GM23338 (cell line): ENCODE results near the gene HDAC8. TPM values are rescaled to one million over a fixed set of nuclear protein-coding genes. Genes with fewer than 3 reads are reported as not detected.

Source experiments
- ATAC-seq: fragments of 200-7000 bp; cut with Tn5 transposase; 3 replicates; pipeline ENCODE4 v1.9.1; 2020
- DNase-seq: peaks from one replicate; pipeline ENCODE4 v3.0.0-alpha.2; 2015; ENCODE audit warnings: low spot score
- H2AFZ ChIP-seq: fragments of 200-600 bp; sonication (generic); 2 replicates; pipeline ENCODE4 v1.8.0; 2016; ENCODE audit warnings: antibody characterized with exemption, mild to moderate bottlenecking, moderate library complexity
- H3F3A ChIP-seq: fragments of 200-600 bp; sonication (generic); replicated peaks from 2 replicates; pipeline ENCODE4 v1.8.0; 2017; ENCODE audit warnings: antibody characterized with exemption, mixed run types, low read depth
- H3K27ac ChIP-seq: fragments of 200-600 bp; sonication (generic); 2 replicates; pipeline ENCODE4 v1.6.1; 2016; ENCODE audit warnings: low read depth
- H3K27me3 ChIP-seq: fragments of 200-600 bp; sonication (generic); 2 replicates; pipeline ENCODE4 v1.8.0; 2016; ENCODE audit warnings: mild to moderate bottlenecking, mixed run types, moderate library complexity; ENCODE audit not compliant: insufficient read depth
- H3K36me3 ChIP-seq: fragments of 200-600 bp; sonication (generic); 2 replicates; pipeline ENCODE4 v1.8.0; 2016; ENCODE audit warnings: mild to moderate bottlenecking; ENCODE audit not compliant: insufficient read depth
- H3K4me1 ChIP-seq: fragments of 200-600 bp; sonication (generic); 2 replicates; pipeline ENCODE4 v1.8.0; 2016; ENCODE audit warnings: mild to moderate bottlenecking, moderate library complexity; ENCODE audit not compliant: insufficient read depth
- H3K4me2 ChIP-seq: fragments of 200-600 bp; sonication (generic); 2 replicates; pipeline ENCODE4 v1.7.1; 2017; ENCODE audit warnings: mixed run types
- H3K4me3 ChIP-seq: fragments of 200-600 bp; sonication (generic); 2 replicates; pipeline ENCODE4 v1.6.1; 2016; ENCODE audit warnings: mixed run types
- H3K79me2 ChIP-seq: fragments of 200-600 bp; sonication (generic); replicated peaks from 2 replicates; pipeline ENCODE4 v1.8.0; 2017; ENCODE audit warnings: mild to moderate bottlenecking; ENCODE audit not compliant: insufficient read depth
- H3K9me2 ChIP-seq: fragments of 200-600 bp; sonication (generic); 2 replicates; pipeline ENCODE4 v1.8.0; 2017; ENCODE audit not compliant: insufficient read depth
- H4K20me1 ChIP-seq: fragments of 200-600 bp; sonication (generic); replicated peaks from 2 replicates; pipeline ENCODE4 v1.8.0; 2017; ENCODE audit warnings: mild to moderate bottlenecking; ENCODE audit not compliant: insufficient read depth
- H3K27ac Mint-ChIP-seq: 2 replicates; pipeline ENCODE4 v1.8.0; 2020; ENCODE audit warnings: inconsistent platforms, mild to moderate bottlenecking, moderate library complexity, mixed read lengths
- H3K27me3 Mint-ChIP-seq: 3 replicates; pipeline ENCODE4 v1.8.0; 2022; ENCODE audit warnings: low read depth, mild to moderate bottlenecking, moderate library complexity, mixed read lengths, inconsistent platforms; ENCODE audit not compliant: insufficient read depth, poor library complexity
- H3K36me3 Mint-ChIP-seq: 3 replicates; pipeline ENCODE4 v1.8.0; 2021; ENCODE audit warnings: low read depth, mild to moderate bottlenecking, inconsistent platforms, moderate library complexity, mixed read lengths
- H3K4me1 Mint-ChIP-seq: 3 replicates; pipeline ENCODE4 v1.8.0; 2020; ENCODE audit warnings: mild to moderate bottlenecking, inconsistent platforms, mixed read lengths
- H3K4me3 Mint-ChIP-seq: 3 replicates; pipeline ENCODE4 v1.8.0; 2021; ENCODE audit warnings: moderate library complexity, mild to moderate bottlenecking, inconsistent platforms, mixed read lengths
- H3K9me3 Mint-ChIP-seq: 3 replicates; pipeline ENCODE4 v1.8.0; 2020; ENCODE audit warnings: moderate library complexity, mild to moderate bottlenecking, inconsistent platforms, mixed read lengths
- CREB1 ChIP-seq: fragments of 250-450 bp; sonication (Bioruptor Pico); IDR thresholded peaks from 2 replicates; pipeline ENCODE4 v1.5.0; 2020; ENCODE audit warnings: low read depth, mild to moderate bottlenecking, moderate library complexity
- CTCF ChIP-seq, 2 experiments: fragments of 200-600 bp in 1 of 2; sonication (generic) in 1 of 2; conservative IDR thresholded peaks; 2 replicates each; pipeline versions ENCODE4 v1.5.1 to v1.6.1; 2016 to 2017; ENCODE audit warnings: antibody characterized with exemption in 2 of 2, low read depth in 2 of 2, mild to moderate bottlenecking in 2 of 2, moderate library complexity in 1 of 2
- ETS1 ChIP-seq: IDR thresholded peaks from 2 replicates; pipeline ENCODE4 v1.6.1; 2016; ENCODE audit warnings: antibody characterized with exemption
- EZH2 ChIP-seq: fragments of 200-600 bp; sonication (generic); IDR thresholded peaks from one replicate; pipeline ENCODE4 v1.8.0; 2017; ENCODE audit warnings: antibody characterized with exemption, mild to moderate bottlenecking, low read depth; ENCODE audit not compliant: unreplicated experiment
- EZH2phosphoT487 ChIP-seq: fragments of 200-600 bp; sonication (generic); IDR thresholded peaks from one replicate; pipeline ENCODE4 v1.8.1; 2018; ENCODE audit warnings: antibody characterized with exemption; ENCODE audit not compliant: unreplicated experiment
- JUNB ChIP-seq: IDR thresholded peaks from one replicate; pipeline ENCODE4 v1.6.1; 2016; ENCODE audit warnings: antibody characterized with exemption; ENCODE audit not compliant: unreplicated experiment
- NANOG ChIP-seq: IDR thresholded peaks from 2 replicates; pipeline ENCODE4 v1.6.1; 2016; ENCODE audit warnings: antibody characterized with exemption, borderline replicate concordance
- POLR2AphosphoS5 ChIP-seq: IDR thresholded peaks from 2 replicates; pipeline ENCODE4 v1.6.1; 2016; ENCODE audit warnings: antibody characterized with exemption, low read depth
- REST ChIP-seq: IDR thresholded peaks from one replicate; pipeline ENCODE4 v1.6.1; 2018; ENCODE audit warnings: antibody characterized with exemption; ENCODE audit not compliant: unreplicated experiment
- STAT1 ChIP-seq: IDR thresholded peaks from one replicate; pipeline ENCODE4 v1.6.1; 2016; ENCODE audit warnings: antibody characterized with exemption; ENCODE audit not compliant: unreplicated experiment
- ZNF114 ChIP-seq: fragments of 250-450 bp; sonication (Bioruptor Pico); IDR thresholded peaks from 2 replicates; pipeline ENCODE4 v1.5.0; 2020; ENCODE audit warnings: mild to moderate bottlenecking, moderate library complexity
- ZNF331 ChIP-seq: fragments of 250-450 bp; sonication (Bioruptor Pico); IDR thresholded peaks from 2 replicates; pipeline ENCODE4 v1.5.0; 2020; ENCODE audit warnings: low read depth, mild to moderate bottlenecking, moderate library complexity
- ZNF462 ChIP-seq: fragments of 250-450 bp; sonication (Bioruptor Pico); IDR thresholded peaks from 2 replicates; pipeline ENCODE4 v1.5.0; 2020; ENCODE audit warnings: mild to moderate bottlenecking, moderate library complexity
- polyA plus RNA-seq: library from polyadenylated mRNA; unstranded; fragments of >200 nt; fragmentation: Nextera tagmentation; extraction: Ambion mirVana; gene quantifications from 2 replicates; pipeline ENCODE4 v1.2.1, GENCODE V29; 2016
- total RNA-seq: library from RNA; depleted of rRNA; stranded (reverse); fragments of >200 nt; shearing (Covaris generic); gene quantifications from 2 replicates; pipeline ENCODE4 v1.2.3, GENCODE V29; 2014

The HDAC8 gene
- total and polyA plus RNA-seq, 2 experiments from 2014 or later: 21.6 to 28.7 TPM

GRCh38 chrX:72436010-72436409 is 136.6 kb downstream of the HDAC8 start:
- H3K36me3 Mint-ChIP-seq: peaks cover 36% of the 10 kb centered on the region
- Histone ChIP-seq H3K4me2 (no peak overlapping the region), H3K27ac (no peak overlapping the region), H3K9me2 (no peaks in the 10 kb centered on the region), H4K20me1 (no peaks in the 10 kb centered on the region), H3K4me3 (no peak overlapping the region), H3F3A (no peaks in the 10 kb centered on the region), H3K79me2 (no peaks in the 10 kb centered on the region), H3K4me1 (no peaks in the 10 kb centered on the region), H3K27me3 (no peaks in the 10 kb centered on the region), H2AFZ (no peak overlapping the region), H3K36me3 (no peaks in the 10 kb centered on the region)
- DNase-seq (no peak), ATAC-seq (no peak)
- H3K27ac Mint-ChIP-seq: no peak overlapping the region
- no peaks in the 10 kb centered on the region for H3K4me1 Mint-ChIP-seq
- H3K9me3 Mint-ChIP-seq: peaks cover 21% of the 10 kb centered on the region
- no peaks in the 10 kb centered on the region for H3K27me3 Mint-ChIP-seq
- TF ChIP-seq CREB1 (CRISPR knock-in tag) (no peak), EZH2phosphoT487 (no peak), JUNB (no peak), EZH2 (no peak), NANOG (no peak), ETS1 (no peak), ZNF114 (CRISPR knock-in tag) (no peak), POLR2AphosphoS5 (no peak), ZNF331 (CRISPR knock-in tag) (no peak), REST (no peak), CTCF (conservative IDR thresholded peaks at IDR 0.05; ENCODE audit: low read depth in 2 of 2) (no peak), STAT1 (no peak), ZNF462 (CRISPR knock-in tag) (no peak)
- no peak overlapping the region for H3K4me3 Mint-ChIP-seq
